ENCODE results near the gene HELZ.
"Not testable (repeated sequence)": the region's sequence is repeated elsewhere in the genome, so short reads cannot be mapped to it uniquely, and the experiment has no call there.

Gene HELZ

DNA sequence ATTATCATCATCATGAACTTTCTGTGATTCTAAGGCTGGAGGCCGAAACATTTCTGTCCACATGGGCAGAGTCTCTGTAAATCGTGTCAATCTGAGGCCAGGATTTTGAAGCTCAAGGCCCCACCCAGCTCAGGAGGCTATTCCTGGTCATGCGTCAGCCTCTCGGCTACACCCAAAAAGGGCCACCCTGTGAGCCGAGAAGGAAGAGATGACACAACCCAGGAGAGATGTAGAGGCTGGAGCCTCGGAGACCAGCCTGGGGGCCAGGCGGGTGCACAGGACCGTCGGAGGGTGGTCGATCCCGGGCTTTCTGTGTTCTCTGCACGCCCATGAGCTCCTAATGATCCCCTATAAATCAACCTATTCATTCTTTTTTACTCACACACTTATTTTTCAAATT lies 201.7 kb downstream of the HELZ start:
- peaks cover 30% of the 10 kb centered on the region for H3K4me1 Mint-ChIP-seq
- H3K27me3 Mint-ChIP-seq (ENCODE audit: low read depth), result no peaks in the 10 kb centered on the region
- no peaks in the 10 kb centered on the region for H3K36me3 Mint-ChIP-seq (ENCODE audit: low read depth)
- peaks cover 12% of the 10 kb centered on the region for H3K9me3 Mint-ChIP-seq
- peak overlapping the region in 1 of 3 experiments; percentile 42 for H3K4me3 Mint-ChIP-seq
- TF ChIP-seq CTCF (IDR thresholded peaks at IDR 0.05; ENCODE audit: unreplicated experiment in 3 of 3), result no peak
- no peak overlapping the region for H3K27ac Mint-ChIP-seq

- Mint-ChIP-seq H3K9me3 (peaks cover 6% of the 10 kb centered on the region), H3K4me1 (peaks cover 30% of the 10 kb centered on the region), H3K27me3 (ENCODE audit: low read depth) (no peaks in the 10 kb centered on the region), H3K36me3 (ENCODE audit: low read depth) (no peaks in the 10 kb centered on the region), H3K4me3 (no peak overlapping the region), H3K27ac (no peak overlapping the region)
- no peak for TF ChIP-seq CTCF (IDR thresholded peaks at IDR 0.05; ENCODE audit: unreplicated experiment in 3 of 3)
Measured at GRCh38 chr17:67041941-67042899, 202.8 kb downstream of the HELZ start.

GRCh38 chr17:67041531-67041930 lies 203.5 kb downstream of the HELZ start:
- Mint-ChIP-seq H3K9me3 (no peaks in the 10 kb centered on the region), H3K27ac (no peak overlapping the region), H3K27me3 (ENCODE audit: low read depth) (no peaks in the 10 kb centered on the region)

GRCh38 chr17:67041119-67041518 lies 203.9 kb downstream of the HELZ start:
- H3K4me3 Mint-ChIP-seq; H3K36me3 Mint-ChIP-seq (ENCODE audit: low read depth); H3K27me3 Mint-ChIP-seq (ENCODE audit: low read depth); H3K9me3 Mint-ChIP-seq; H3K27ac Mint-ChIP-seq: not testable (repeated sequence)
- H3K4me1 Mint-ChIP-seq, result peaks cover 20% of the 10 kb centered on the region

More at GRCh38 chr17:67041531-67041930, 203.5 kb downstream of the HELZ start:
- Mint-ChIP-seq H3K4me1 (peaks cover 24% of the 10 kb centered on the region), H3K4me3 (no peak overlapping the region), H3K36me3 (ENCODE audit: low read depth) (no peaks in the 10 kb centered on the region)
- no peak for TF ChIP-seq CTCF (IDR thresholded peaks at IDR 0.05; ENCODE audit: unreplicated experiment in 3 of 3)

DNA sequence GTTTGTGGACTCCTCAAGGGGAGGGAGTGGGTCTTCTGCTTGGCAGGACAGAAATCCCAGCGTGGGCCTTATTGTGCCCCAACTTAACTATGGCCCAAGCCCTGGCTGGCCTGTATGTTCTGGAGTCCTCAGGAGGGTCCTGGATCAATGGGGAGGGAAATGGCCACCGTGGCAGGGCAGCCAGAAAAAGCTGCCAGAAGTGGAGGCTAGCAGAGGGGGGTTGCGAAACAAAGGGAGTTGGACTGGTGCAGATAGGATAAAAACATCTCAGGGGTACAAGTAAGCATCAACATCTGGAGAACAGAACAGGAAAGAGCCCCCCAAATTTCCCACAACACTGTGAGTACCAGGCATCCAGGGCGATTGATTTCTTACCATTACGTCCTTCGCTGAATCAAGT lies 204.3 kb downstream of the HELZ start:
- TF ChIP-seq CTCF (IDR thresholded peaks at IDR 0.05; ENCODE audit: unreplicated experiment in 3 of 3), result no peak
- Mint-ChIP-seq H3K9me3 (no peaks in the 10 kb centered on the region), H3K27ac (no peak overlapping the region), H3K36me3 (ENCODE audit: low read depth) (no peaks in the 10 kb centered on the region), H3K27me3 (ENCODE audit: low read depth) (no peaks in the 10 kb centered on the region), H3K4me1 (peaks cover 15% of the 10 kb centered on the region), H3K4me3 (no peak overlapping the region)

DNA sequence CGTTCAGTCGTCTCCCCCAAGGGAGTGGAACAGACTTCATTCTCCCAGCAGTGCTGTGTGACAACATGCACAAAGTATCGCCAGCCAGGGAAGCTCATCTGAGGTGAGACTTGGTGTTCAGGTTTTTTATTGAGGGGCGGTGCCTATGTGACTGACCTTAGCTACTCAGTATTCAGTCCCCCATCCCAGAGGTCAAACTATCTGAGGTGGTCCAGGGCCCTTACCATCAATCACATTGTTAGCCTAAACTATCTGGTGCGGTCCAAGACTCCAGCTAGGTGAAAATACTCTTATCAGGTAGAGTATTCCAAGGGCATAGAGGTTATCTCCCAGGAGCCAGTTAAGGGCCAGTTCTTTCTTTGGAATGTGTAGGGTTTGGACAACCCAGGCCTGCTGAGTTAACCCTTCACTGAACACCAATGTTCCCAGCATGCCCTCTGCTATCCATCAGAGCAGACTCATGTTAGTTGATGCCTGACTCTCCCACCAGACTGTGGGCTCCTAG lies 206.1 kb downstream of the HELZ start:
- no peaks in the 10 kb centered on the region for H3K9me3 Mint-ChIP-seq
- H3K27me3 Mint-ChIP-seq (ENCODE audit: low read depth), result no peaks in the 10 kb centered on the region
- no peak overlapping the region for H3K27ac Mint-ChIP-seq
- H3K4me3 Mint-ChIP-seq, result no peak overlapping the region
- H3K4me1 Mint-ChIP-seq, result peaks cover 14% of the 10 kb centered on the region
- TF ChIP-seq CTCF (IDR thresholded peaks at IDR 0.05; ENCODE audit: unreplicated experiment in 3 of 3), result no peak
- no peaks in the 10 kb centered on the region for H3K36me3 Mint-ChIP-seq (ENCODE audit: low read depth)

All from nephron (organoid).